Naive thymus-derived CD8-positive, alpha-beta T cell (primary cell): Measurements from ENCODE around the gene ANKH. TPM values are rescaled to one million over a fixed set of nuclear protein-coding genes. Genes with fewer than 3 reads are reported as not detected.
A peak's percentile ranks its signal among the peaks of the same experiment; 100 is the strongest.

Source experiments
- ATAC-seq, 2 donors: fragments of 150-1000 bp; cut with Tn5 transposase in 1 of 2; sonication (Bioruptor Pico), chemical (Tn5 transposase) in 1 of 2; 1 replicate in 1 of 2; 2 replicates in 1 of 2; pipeline ENCODE4 v1.10.0; 2021; ENCODE audit warnings: mild to moderate bottlenecking in 2 of 2, moderate library complexity in 2 of 2
- POLR2A ChIA-PET: fragments of 350-600 bp; sonication (Branson Sonifier 250); formaldehyde crosslinking; loops from one replicate; lab custom pipeline; 2021; ENCODE audit warnings: antibody characterized with exemption; lab: Charles Lee
- DNase-seq, 10 donors: peaks; one replicate each; pipeline versions ENCODE4 v3.0.0 to v3.0.0-alpha.2; 2020 to 2022
- H3K27ac Mint-ChIP-seq, 10 donors: one replicate each; pipeline ENCODE4 v1.8.0; 2020 to 2022; ENCODE audit warnings: mild to moderate bottlenecking in 10 of 10, mixed read lengths in 10 of 10, moderate library complexity in 4 of 10, inconsistent platforms in 1 of 10
- H3K27me3 Mint-ChIP-seq, 5 donors: one replicate each; pipeline ENCODE4 v1.8.0; 2021 to 2022; ENCODE audit warnings: mixed read lengths in 5 of 5
- H3K36me3 Mint-ChIP-seq, 3 donors: one replicate each; pipeline ENCODE4 v1.8.0; 2020 to 2022; ENCODE audit warnings: mixed read lengths in 3 of 3, mild to moderate bottlenecking in 2 of 3, inconsistent platforms in 1 of 3
- H3K4me1 Mint-ChIP-seq, 4 donors: one replicate each; pipeline ENCODE4 v1.8.0; 2021 to 2022; ENCODE audit warnings: mixed read lengths in 4 of 4
- H3K4me3 Mint-ChIP-seq, 10 donors: one replicate each; pipeline ENCODE4 v1.8.0; 2020 to 2022; ENCODE audit warnings: mild to moderate bottlenecking in 10 of 10, mixed read lengths in 10 of 10, moderate library complexity in 6 of 10, inconsistent platforms in 1 of 10
- H3K9me3 Mint-ChIP-seq, 9 donors: one replicate each; pipeline ENCODE4 v1.8.0; 2020 to 2022; ENCODE audit warnings: mixed read lengths in 9 of 9, mild to moderate bottlenecking in 3 of 9, inconsistent platforms in 1 of 9, moderate library complexity in 1 of 9
- polyA plus RNA-seq, 3 donors: library from polyadenylated mRNA; unstranded; fragments of 300-500 nt; fragmentation: Illumina TruSeq; gene quantifications; one replicate each; pipeline ENCODE4 v1.2.3, GENCODE V29; 2021
- total RNA-seq, 8 experiments: library from RNA in 2 of 8; stranded (reverse) in 2 of 8; gene quantifications; one replicate each; pipeline ENCODE4 v1.2.3 and lab custom pipeline; 2021 to 2026

ANKH gene
- total and polyA plus RNA-seq, 5 experiments from 2014 or later, result 29.1 to 162 (median 41.3) TPM

GRCh38 chr5:14744296-14745187 lies 127.0 kb downstream of the ANKH start:
- no peak overlapping the region for H3K4me3 Mint-ChIP-seq
- no peak for DNase-seq
- no peak for ATAC-seq
- peak overlapping the region in 8 of 10 donors; percentile 22 to 86 (median 66) for H3K27ac Mint-ChIP-seq
- H3K36me3 Mint-ChIP-seq, result peaks cover 5 to 71% (median 10%) of the 10 kb centered on the region in 3 donors
- H3K9me3 Mint-ChIP-seq, result no peaks in the 10 kb centered on the region
- peaks cover 17 to 39% (median 29%) of the 10 kb centered on the region in 4 donors for H3K4me1 Mint-ChIP-seq
- H3K27me3 Mint-ChIP-seq, result no peaks in the 10 kb centered on the region
- POLR2A ChIA-PET, result interaction anchor here (1.0 to 1.2 kb wide), 3 partner anchors 18 to 124 kb away, joined by 3 to 7 read pairs (median 3); no protein-coding TSS in a partner anchor

- Mint-ChIP-seq H3K9me3 (no peaks in the 10 kb centered on the region), H3K36me3 (peaks cover 5 to 71% (median 10%) of the 10 kb centered on the region in 3 donors), H3K4me1 (peaks cover 17 to 39% (median 29%) of the 10 kb centered on the region in 4 donors), H3K27ac (peak overlapping the region in 5 of 10 donors; percentile 9 to 76 (median 59)), H3K4me3 (no peak overlapping the region), H3K27me3 (no peaks in the 10 kb centered on the region)
- ATAC-seq, result no peak
- no peak for DNase-seq
- POLR2A ChIA-PET, result no interaction called here
Measured at GRCh38 chr5:14743601-14744295, 127.8 kb downstream of the ANKH start.

- peaks cover 5 to 72% (median 6%) of the 10 kb centered on the region in 3 donors for H3K36me3 Mint-ChIP-seq
- H3K9me3 Mint-ChIP-seq, result no peaks in the 10 kb centered on the region
- ATAC-seq, result no peak
- peaks cover 17 to 39% (median 29%) of the 10 kb centered on the region in 4 donors for H3K4me1 Mint-ChIP-seq
- peak overlapping the region in 2 of 10 donors; percentile 1 to 9 for H3K4me3 Mint-ChIP-seq
- DNase-seq, result no peak
- no peaks in the 10 kb centered on the region for H3K27me3 Mint-ChIP-seq
- POLR2A ChIA-PET, result no interaction called here
- H3K27ac Mint-ChIP-seq, result peak overlapping the region; percentile 59 to 94 (median 84)
Measured at GRCh38 chr5:14742498-14742897, 129.1 kb downstream of the ANKH start.

GRCh38 chr5:14741801-14742440 lies 129.7 kb downstream of the ANKH start:
- peaks cover 5 to 68% (median 6%) of the 10 kb centered on the region in 3 donors for H3K36me3 Mint-ChIP-seq
- ATAC-seq (peak; percentile 81 to 88), DNase-seq (peak in 8 of 10 donors; percentile 9 to 78 (median 33))
- no peaks in the 10 kb centered on the region for H3K9me3 Mint-ChIP-seq
- H3K27me3 Mint-ChIP-seq, result no peaks in the 10 kb centered on the region
- POLR2A ChIA-PET, result no interaction called here
- peak overlapping the region; percentile 59 to 94 (median 84) for H3K27ac Mint-ChIP-seq
- H3K4me1 Mint-ChIP-seq, result peaks cover 17 to 39% (median 29%) of the 10 kb centered on the region in 4 donors
- H3K4me3 Mint-ChIP-seq, result peak overlapping the region in 5 of 10 donors; percentile 1 to 50 (median 33)

- ATAC-seq (no peak), DNase-seq (no peak)
- POLR2A ChIA-PET, result no interaction called here
- H3K4me1 Mint-ChIP-seq, result peaks cover 22 to 38% (median 31%) of the 10 kb centered on the region in 4 donors
- no peaks in the 10 kb centered on the region for H3K27me3 Mint-ChIP-seq
- no peaks in the 10 kb centered on the region for H3K9me3 Mint-ChIP-seq
- peaks cover 5 to 71% (median 6%) of the 10 kb centered on the region in 3 donors for H3K36me3 Mint-ChIP-seq
- H3K4me3 Mint-ChIP-seq, result peak overlapping the region in 2 of 10 donors; percentile 4 to 10
- peak overlapping the region in 8 of 10 donors; percentile 79 to 94 (median 86) for H3K27ac Mint-ChIP-seq
Measured at GRCh38 chr5:14741131-14741530, 130.4 kb downstream of the ANKH start.

- Mint-ChIP-seq H3K27ac (peak overlapping the region in 1 of 10 donors; percentile 21), H3K36me3 (peaks cover 0 to 66% (median 6%) of the 10 kb centered on the region in 3 donors), H3K27me3 (no peaks in the 10 kb centered on the region), H3K4me1 (peaks cover 17 to 27% (median 25%) of the 10 kb centered on the region in 4 donors), H3K4me3 (no peak overlapping the region), H3K9me3 (no peaks in the 10 kb centered on the region)
- POLR2A ChIA-PET, result no interaction called here
- DNase-seq (no peak), ATAC-seq (no peak)
Measured at GRCh38 chr5:14739981-14740380, 131.6 kb downstream of the ANKH start.

- H3K27ac Mint-ChIP-seq, result peak overlapping the region in 1 of 10 donors; percentile 25
- H3K9me3 Mint-ChIP-seq, result no peaks in the 10 kb centered on the region
- POLR2A ChIA-PET, result no interaction called here
- no peaks in the 10 kb centered on the region for H3K27me3 Mint-ChIP-seq
- no peak for ATAC-seq
- peaks cover 17 to 27% (median 24%) of the 10 kb centered on the region in 4 donors for H3K4me1 Mint-ChIP-seq
- DNase-seq, result no peak
- H3K36me3 Mint-ChIP-seq, result peaks cover 0 to 71% (median 6%) of the 10 kb centered on the region in 3 donors
- H3K4me3 Mint-ChIP-seq, result no peak overlapping the region
Measured at GRCh38 chr5:14739538-14739937, 132.0 kb downstream of the ANKH start.

- peaks cover 0 to 77% (median 6%) of the 10 kb centered on the region in 3 donors for H3K36me3 Mint-ChIP-seq
Measured at GRCh38 chr5:14738050-14738449, 133.5 kb downstream of the ANKH start.

GRCh38 chr5:14737291-14737690 lies 134.3 kb downstream of the ANKH start:
- H3K9me3 Mint-ChIP-seq, result no peaks in the 10 kb centered on the region
- H3K27me3 Mint-ChIP-seq, result no peaks in the 10 kb centered on the region
- H3K36me3 Mint-ChIP-seq, result peaks cover 0 to 77% (median 6%) of the 10 kb centered on the region in 3 donors
- POLR2A ChIA-PET, result no interaction called here
- peak overlapping the region in 1 of 10 donors; percentile 29 for H3K27ac Mint-ChIP-seq
- no peak for DNase-seq
- H3K4me1 Mint-ChIP-seq, result peaks cover 8 to 18% (median 13%) of the 10 kb centered on the region in 4 donors
- ATAC-seq, result no peak
- no peak overlapping the region for H3K4me3 Mint-ChIP-seq

More at GRCh38 chr5:14738050-14738449, 133.5 kb downstream of the ANKH start:
- H3K27ac Mint-ChIP-seq, result no peak overlapping the region
- H3K9me3 Mint-ChIP-seq, result no peaks in the 10 kb centered on the region
- no peak for ATAC-seq
- POLR2A ChIA-PET, result interaction anchor here (0.9 kb wide), 1 partner anchor 30 kb away, joined by 4 read pairs; no protein-coding TSS in a partner anchor
- H3K4me1 Mint-ChIP-seq, result peaks cover 13 to 26% (median 20%) of the 10 kb centered on the region in 4 donors
- H3K4me3 Mint-ChIP-seq, result no peak overlapping the region
- H3K27me3 Mint-ChIP-seq, result no peaks in the 10 kb centered on the region
- DNase-seq, result no peak

GRCh38 chr5:14735944-14736343 lies 135.6 kb downstream of the ANKH start:
- no peak for ATAC-seq
- no peak for DNase-seq
- H3K4me1 Mint-ChIP-seq, result peaks cover 0 to 6% (median 5%) of the 10 kb centered on the region in 4 donors
- peak overlapping the region in 5 of 10 donors; percentile 43 to 79 (median 50) for H3K27ac Mint-ChIP-seq
- POLR2A ChIA-PET, result no interaction called here
- no peak overlapping the region for H3K4me3 Mint-ChIP-seq
- H3K9me3 Mint-ChIP-seq, result no peaks in the 10 kb centered on the region
- peaks cover 0 to 72% (median 0%) of the 10 kb centered on the region in 3 donors for H3K36me3 Mint-ChIP-seq
- no peaks in the 10 kb centered on the region for H3K27me3 Mint-ChIP-seq

- Mint-ChIP-seq H3K27me3 (no peaks in the 10 kb centered on the region), H3K4me3 (no peak overlapping the region), H3K36me3 (peaks cover 0 to 70% (median 2%) of the 10 kb centered on the region in 3 donors), H3K4me1 (peaks cover 0 to 7% (median 6%) of the 10 kb centered on the region in 4 donors), H3K27ac (peak overlapping the region in 7 of 10 donors; percentile 6 to 84 (median 61)), H3K9me3 (no peaks in the 10 kb centered on the region)
- POLR2A ChIA-PET, result no interaction called here
- no peak for DNase-seq
- ATAC-seq, result no peak
Measured at GRCh38 chr5:14734396-14734795, 137.2 kb downstream of the ANKH start.

GRCh38 chr5:14733661-14734060 lies 137.9 kb downstream of the ANKH start:
- no peaks in the 10 kb centered on the region for H3K9me3 Mint-ChIP-seq
- H3K36me3 Mint-ChIP-seq, result peaks cover 0 to 65% (median 2%) of the 10 kb centered on the region in 3 donors
- H3K27me3 Mint-ChIP-seq, result no peaks in the 10 kb centered on the region
- POLR2A ChIA-PET, result interaction anchor here (1.5 kb wide), 1 partner anchor 13 kb away, joined by 5 read pairs; no protein-coding TSS in a partner anchor
- peak overlapping the region in 3 of 10 donors; percentile 28 to 57 (median 29) for H3K27ac Mint-ChIP-seq
- peaks cover 0 to 7% (median 6%) of the 10 kb centered on the region in 4 donors for H3K4me1 Mint-ChIP-seq
- DNase-seq (no peak), ATAC-seq (no peak)
- no peak overlapping the region for H3K4me3 Mint-ChIP-seq
